T-helper 17 cell (primary cell): Measurements from ENCODE around the gene BPIFB4. TPM values are rescaled to one million over a fixed set of nuclear protein-coding genes. Genes with fewer than 3 reads are reported as not detected.

Experiments used
- ATAC-seq: fragments of 150-1000 bp; cut with Tn5 transposase; 2 replicates; pipeline ENCODE4 v1.10.0; 2021; ENCODE audit warnings: mild to moderate bottlenecking, moderate library complexity
- DNase-seq, 3 donors: peaks; one replicate each; pipeline versions ENCODE4 v3.0.0 to v3.0.0-alpha.2; 2020 to 2021
- H3K9me3 ChIP-seq: one replicate; pipeline ENCODE4 v1.7.0; 2013; ENCODE audit warnings: low read length, mild to moderate bottlenecking; ENCODE audit not compliant: control insufficient read depth, poor library complexity, severe bottlenecking
- H3K27ac Mint-ChIP-seq: one replicate; pipeline ENCODE4 v1.8.0; 2022; ENCODE audit warnings: mild to moderate bottlenecking, moderate library complexity, mixed read lengths
- H3K27me3 Mint-ChIP-seq: one replicate; pipeline ENCODE4 v1.8.0; 2022; ENCODE audit warnings: mixed read lengths
- H3K36me3 Mint-ChIP-seq: one replicate; pipeline ENCODE4 v1.8.0; 2022; ENCODE audit warnings: low read depth, mixed read lengths
- H3K4me1 Mint-ChIP-seq: one replicate; pipeline ENCODE4 v1.8.0; 2022; ENCODE audit warnings: mild to moderate bottlenecking, mixed read lengths
- H3K4me3 Mint-ChIP-seq: one replicate; pipeline ENCODE4 v1.8.0; 2022; ENCODE audit warnings: mild to moderate bottlenecking, moderate library complexity, mixed read lengths
- total RNA-seq, 4 donors: library from RNA in 2 of 4; stranded (reverse) in 2 of 4; gene quantifications; one replicate each; pipeline ENCODE4 v1.2.3 and lab custom pipeline; 2022 to 2026

The BPIFB4 gene
- total RNA-seq, 2 donors from 2014 or later, result not detected

DNA sequence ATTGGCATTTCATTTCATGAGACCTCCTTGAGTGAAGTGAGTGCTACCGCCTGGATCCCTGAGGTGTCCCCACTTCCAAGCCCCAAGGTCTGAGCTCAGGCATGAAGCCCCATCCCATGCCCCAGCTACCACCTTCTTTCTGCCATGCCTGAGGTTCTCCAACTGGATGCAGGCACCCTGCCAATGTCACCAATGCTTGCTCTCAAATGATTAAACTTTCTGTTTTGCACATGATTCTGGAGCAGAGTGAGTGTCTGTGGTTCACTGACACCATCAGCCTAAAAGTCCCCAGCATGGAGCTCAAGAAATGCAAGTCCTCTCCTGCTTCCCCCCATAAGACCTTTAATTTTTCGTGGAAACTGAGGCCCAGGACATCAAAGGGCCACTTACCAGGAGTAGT lies 44.8 kb downstream of the BPIFB4 start:
- Mint-ChIP-seq H3K4me3 (no peak overlapping the region), H3K27ac (no peak overlapping the region), H3K36me3 (no peaks in the 10 kb centered on the region), H3K4me1 (no peaks in the 10 kb centered on the region), H3K27me3 (peaks cover 22% of the 10 kb centered on the region)
- H3K9me3 ChIP-seq, result no peaks in the 10 kb centered on the region
- no peak for DNase-seq
- no peak for ATAC-seq

DNA sequence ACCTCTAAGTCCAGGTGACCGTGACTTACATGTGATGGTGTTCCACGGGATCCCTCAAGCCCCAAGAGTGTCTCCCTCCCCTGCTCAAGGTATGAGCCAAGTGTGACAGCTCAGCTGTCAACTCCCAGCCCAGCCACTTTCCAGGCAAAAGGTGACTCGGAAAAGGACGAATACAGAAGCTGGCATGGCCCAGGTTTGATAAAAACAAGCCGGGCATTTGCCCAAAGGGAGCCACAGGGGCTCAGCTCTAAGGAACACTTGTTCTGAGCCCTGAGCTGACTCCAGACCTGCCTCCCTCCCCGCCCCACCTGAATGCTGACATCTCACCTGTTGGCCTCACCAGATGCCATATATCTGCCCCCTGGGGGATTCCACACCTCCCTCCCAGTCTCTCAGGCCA lies 45.6 kb downstream of the BPIFB4 start:
- ATAC-seq, result no peak
- no peaks in the 10 kb centered on the region for H3K36me3 Mint-ChIP-seq

DNA sequence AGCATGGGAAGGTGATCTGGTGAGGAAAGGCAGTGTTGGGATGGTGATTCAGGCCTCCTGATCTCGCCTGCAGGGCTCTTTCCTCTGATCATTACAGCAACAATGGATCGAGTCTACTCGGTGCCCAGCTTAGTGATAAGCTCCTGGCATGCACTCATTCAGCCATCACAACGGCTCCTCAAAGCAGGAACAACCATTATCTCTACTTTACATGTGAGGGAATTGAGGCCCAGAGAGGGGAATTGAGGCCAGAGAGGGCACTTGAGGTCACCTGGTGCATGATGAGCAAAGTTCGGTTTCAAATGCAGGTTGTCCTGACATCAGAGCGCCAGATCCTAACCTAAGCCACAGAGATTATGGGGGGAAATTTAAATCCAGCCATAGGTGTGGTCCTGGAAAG lies 46.5 kb downstream of the BPIFB4 start:
- no peak for ATAC-seq
- peaks cover 22% of the 10 kb centered on the region for H3K27me3 Mint-ChIP-seq
- H3K27ac Mint-ChIP-seq, result no peak overlapping the region
- H3K4me1 Mint-ChIP-seq, result no peaks in the 10 kb centered on the region
- H3K4me3 Mint-ChIP-seq, result no peak overlapping the region
- no peaks in the 10 kb centered on the region for H3K9me3 ChIP-seq
- no peak for DNase-seq
- no peaks in the 10 kb centered on the region for H3K36me3 Mint-ChIP-seq

More for the DNA sequence above, 45.6 kb downstream of the BPIFB4 start:
- H3K4me3 Mint-ChIP-seq, result no peak overlapping the region
- no peak for DNase-seq
- peaks cover 22% of the 10 kb centered on the region for H3K27me3 Mint-ChIP-seq
- no peak overlapping the region for H3K27ac Mint-ChIP-seq
- no peaks in the 10 kb centered on the region for H3K4me1 Mint-ChIP-seq
- H3K9me3 ChIP-seq, result no peaks in the 10 kb centered on the region

GRCh38 chr20:33127422-33128097 lies 48.1 kb downstream of the BPIFB4 start:
- Mint-ChIP-seq H3K4me3 (no peak overlapping the region), H3K27ac (no peak overlapping the region), H3K36me3 (no peaks in the 10 kb centered on the region), H3K4me1 (no peaks in the 10 kb centered on the region), H3K27me3 (peaks cover 22% of the 10 kb centered on the region)
- DNase-seq, result no peak
- no peaks in the 10 kb centered on the region for H3K9me3 ChIP-seq
- no peak for ATAC-seq

- Mint-ChIP-seq H3K36me3 (no peaks in the 10 kb centered on the region), H3K4me3 (no peak overlapping the region), H3K27ac (no peak overlapping the region), H3K27me3 (peaks cover 9% of the 10 kb centered on the region), H3K4me1 (no peaks in the 10 kb centered on the region)
- DNase-seq (no peak), ATAC-seq (no peak)
- no peaks in the 10 kb centered on the region for H3K9me3 ChIP-seq
Observed at GRCh38 chr20:33130568-33131061, 51.2 kb downstream of the BPIFB4 start.

GRCh38 chr20:33131949-33132473 lies 52.6 kb downstream of the BPIFB4 start:
- no peak for ATAC-seq
- Mint-ChIP-seq H3K36me3 (no peaks in the 10 kb centered on the region), H3K4me1 (no peaks in the 10 kb centered on the region), H3K4me3 (no peak overlapping the region), H3K27ac (no peak overlapping the region), H3K27me3 (peaks cover 5% of the 10 kb centered on the region)
- DNase-seq, result no peak
- no peaks in the 10 kb centered on the region for H3K9me3 ChIP-seq

DNA sequence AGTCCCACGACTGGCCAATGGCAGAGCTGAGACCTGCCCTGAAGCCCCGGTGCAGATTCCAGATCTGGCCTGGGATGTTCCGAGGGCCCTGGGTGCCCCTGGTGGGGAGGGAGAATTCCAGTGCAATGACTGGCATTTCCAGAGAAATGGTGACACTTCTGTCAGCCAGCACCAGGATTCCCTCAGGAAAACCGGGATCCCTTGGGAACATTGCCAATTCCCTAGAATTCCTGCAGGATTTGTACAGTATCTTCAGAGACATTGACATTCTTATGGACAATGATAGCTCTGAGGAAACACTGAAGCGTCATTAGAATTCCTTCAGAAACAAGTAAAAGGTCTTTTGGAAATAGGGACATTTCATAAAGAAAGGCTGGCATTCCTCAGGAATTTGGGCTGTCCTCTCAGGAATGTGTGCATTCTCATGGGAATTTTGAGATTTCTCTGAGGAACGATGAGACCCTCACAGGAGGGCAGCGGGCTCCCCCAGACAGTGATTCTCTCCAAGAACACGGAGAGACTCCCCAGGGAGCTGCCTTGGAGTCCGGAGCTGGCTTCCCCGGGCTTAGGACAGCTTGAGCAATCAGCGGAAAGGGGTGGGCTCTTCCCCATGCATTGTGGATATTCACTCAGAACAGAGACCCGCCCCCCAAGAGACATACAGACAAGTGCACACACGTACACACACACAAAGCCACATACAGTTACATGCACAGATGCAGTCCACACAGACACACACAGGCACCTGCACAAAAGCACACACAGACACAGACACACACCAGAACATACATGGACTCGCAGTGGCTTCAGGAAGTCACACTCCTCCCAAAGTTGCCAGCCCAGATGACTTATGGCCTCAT lies 53.3 kb downstream of the BPIFB4 start:
- DNase-seq, result no peak
- Mint-ChIP-seq H3K36me3 (no peaks in the 10 kb centered on the region), H3K4me1 (no peaks in the 10 kb centered on the region), H3K27ac (no peak overlapping the region), H3K27me3 (peaks cover 5% of the 10 kb centered on the region), H3K4me3 (no peak overlapping the region)
- H3K9me3 ChIP-seq, result no peaks in the 10 kb centered on the region
- ATAC-seq, result no peak

DNA sequence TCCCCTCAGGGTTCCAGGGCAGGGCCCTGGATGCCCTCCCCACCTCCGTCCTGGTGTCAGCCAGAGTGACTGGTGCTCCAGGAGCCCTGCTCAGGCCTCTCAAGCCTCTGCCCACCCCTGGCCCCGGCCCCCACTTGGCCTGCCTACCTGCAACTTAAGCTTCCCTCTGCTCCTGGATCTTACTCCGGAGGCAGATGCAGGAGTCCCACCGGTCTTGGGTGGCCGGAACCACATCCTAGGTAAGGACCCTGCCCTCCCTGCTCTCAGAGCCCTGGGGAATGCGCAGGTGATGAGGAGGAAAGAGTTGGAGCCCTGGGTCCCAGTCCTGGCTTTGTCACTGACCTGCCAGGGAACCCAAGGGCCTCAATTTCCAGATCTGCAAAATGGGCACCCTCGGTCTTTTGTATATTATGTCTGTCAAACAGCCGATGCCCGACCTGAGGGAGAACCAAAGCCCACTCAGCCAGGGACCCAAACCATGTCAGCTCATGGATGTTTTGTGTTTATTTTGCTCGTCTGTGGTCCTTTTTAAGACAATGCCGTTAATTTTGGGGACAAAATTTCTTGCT lies 54.0 kb downstream of the BPIFB4 start:
- H3K27me3 Mint-ChIP-seq, result peaks cover 5% of the 10 kb centered on the region
- no peak overlapping the region for H3K27ac Mint-ChIP-seq
- H3K4me3 Mint-ChIP-seq, result no peak overlapping the region
- H3K9me3 ChIP-seq, result no peaks in the 10 kb centered on the region
- H3K36me3 Mint-ChIP-seq, result no peaks in the 10 kb centered on the region
- no peak for DNase-seq
- no peaks in the 10 kb centered on the region for H3K4me1 Mint-ChIP-seq
- no peak for ATAC-seq

DNA sequence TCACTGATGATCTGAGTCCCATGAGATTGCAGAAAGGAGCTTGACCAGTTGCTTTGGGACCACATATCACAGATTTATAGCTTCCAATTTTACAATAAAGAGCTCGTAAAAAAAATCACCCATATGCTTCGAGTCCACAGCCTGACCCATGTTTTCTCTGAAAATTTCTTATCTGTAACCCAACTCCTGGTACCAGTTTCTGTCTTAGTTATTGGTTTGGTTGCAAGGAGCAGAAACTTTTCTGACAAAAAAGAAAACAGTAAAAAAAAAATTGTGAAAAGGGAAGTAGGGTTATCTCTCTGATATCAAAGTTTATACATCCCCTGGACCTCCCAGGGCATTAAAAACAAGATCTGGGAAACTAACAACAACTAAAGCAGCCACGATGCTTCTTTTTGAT lies 57.8 kb downstream of the BPIFB4 start:
- no peak for DNase-seq
- no peaks in the 10 kb centered on the region for H3K36me3 Mint-ChIP-seq
- H3K27me3 Mint-ChIP-seq, result peaks cover 5% of the 10 kb centered on the region
- no peaks in the 10 kb centered on the region for H3K9me3 ChIP-seq
- no peak overlapping the region for H3K4me3 Mint-ChIP-seq
- H3K27ac Mint-ChIP-seq, result no peak overlapping the region
- no peak for ATAC-seq
- no peaks in the 10 kb centered on the region for H3K4me1 Mint-ChIP-seq

DNA sequence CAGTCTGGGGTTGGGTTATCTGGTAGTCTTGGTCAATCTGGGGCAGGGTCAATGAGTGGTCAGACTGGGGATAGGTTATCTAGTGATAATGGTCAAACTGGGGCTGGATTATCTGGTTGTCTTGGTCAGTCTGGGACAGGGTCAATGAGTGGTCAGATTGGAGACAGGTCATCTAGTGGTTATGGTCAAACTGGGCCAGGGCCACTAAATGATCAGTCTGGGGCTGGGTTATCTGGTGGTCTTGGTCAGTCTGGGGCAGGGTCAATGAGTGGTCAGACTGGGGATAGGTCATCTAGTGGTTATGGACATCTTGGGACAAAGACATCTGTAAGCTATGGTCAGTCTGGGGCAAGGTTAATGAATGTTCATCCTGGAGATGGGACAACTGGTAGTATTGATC lies 60.0 kb downstream of the BPIFB4 start:
- H3K36me3 Mint-ChIP-seq, result no peaks in the 10 kb centered on the region
- ATAC-seq (no peak), DNase-seq (no peak)
- no peaks in the 10 kb centered on the region for H3K4me1 Mint-ChIP-seq
- H3K9me3 ChIP-seq, result no peaks in the 10 kb centered on the region
- no peak overlapping the region for H3K4me3 Mint-ChIP-seq
- H3K27ac Mint-ChIP-seq, result no peak overlapping the region
- H3K27me3 Mint-ChIP-seq, result peaks cover 5% of the 10 kb centered on the region

DNA sequence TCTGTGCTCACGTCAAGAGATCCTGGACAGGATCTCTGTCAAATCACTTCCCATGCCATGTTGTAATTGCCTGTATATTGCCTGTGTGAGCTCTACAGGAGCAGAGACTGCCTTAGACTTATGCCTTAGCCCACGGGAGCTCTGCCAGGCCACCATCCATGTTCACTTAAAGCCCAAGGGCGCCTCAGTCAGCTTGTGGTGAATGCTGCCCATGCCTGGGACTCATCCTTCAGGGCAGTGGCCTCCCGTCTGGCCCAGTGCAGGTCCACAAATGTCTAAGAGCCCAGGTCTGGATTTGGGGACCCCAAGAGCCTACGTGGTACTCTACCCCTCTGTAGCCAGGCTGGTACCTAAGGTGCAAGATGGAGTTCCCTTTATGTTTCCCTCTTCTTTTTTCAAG lies 66.1 kb downstream of the BPIFB4 start:
- Mint-ChIP-seq H3K4me3 (no peak overlapping the region), H3K4me1 (no peaks in the 10 kb centered on the region), H3K27ac (no peak overlapping the region), H3K36me3 (peaks cover 2% of the 10 kb centered on the region), H3K27me3 (peaks cover 42% of the 10 kb centered on the region)
- DNase-seq, result no peak
- H3K9me3 ChIP-seq, result no peaks in the 10 kb centered on the region
- ATAC-seq, result no peak

DNA sequence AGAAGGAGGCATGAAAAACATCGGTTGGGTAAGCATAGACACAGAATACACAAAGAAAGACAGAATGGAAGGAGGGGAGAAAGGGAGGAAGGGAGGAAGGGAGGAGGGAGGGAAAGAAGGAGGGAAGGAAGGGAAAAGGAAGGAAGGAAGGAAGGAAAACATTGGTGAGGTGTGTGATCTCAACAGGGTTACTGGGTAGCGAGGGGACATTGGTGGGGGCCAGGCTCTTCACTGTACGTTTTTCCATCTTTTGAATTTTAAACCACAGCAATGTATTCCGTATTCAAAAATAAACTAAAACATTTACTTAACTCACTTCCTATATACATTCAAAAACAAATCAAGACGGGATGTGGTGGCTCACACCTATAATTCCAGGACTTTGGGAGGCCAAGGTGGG lies 67.9 kb downstream of the BPIFB4 start:
- H3K36me3 Mint-ChIP-seq, result peaks cover 2% of the 10 kb centered on the region
- peaks cover 52% of the 10 kb centered on the region for H3K27me3 Mint-ChIP-seq
- H3K4me3 Mint-ChIP-seq, result no peak overlapping the region
- ATAC-seq, result no peak
- no peak for DNase-seq
- H3K4me1 Mint-ChIP-seq, result no peaks in the 10 kb centered on the region
- H3K27ac Mint-ChIP-seq, result no peak overlapping the region
- no peaks in the 10 kb centered on the region for H3K9me3 ChIP-seq

DNA sequence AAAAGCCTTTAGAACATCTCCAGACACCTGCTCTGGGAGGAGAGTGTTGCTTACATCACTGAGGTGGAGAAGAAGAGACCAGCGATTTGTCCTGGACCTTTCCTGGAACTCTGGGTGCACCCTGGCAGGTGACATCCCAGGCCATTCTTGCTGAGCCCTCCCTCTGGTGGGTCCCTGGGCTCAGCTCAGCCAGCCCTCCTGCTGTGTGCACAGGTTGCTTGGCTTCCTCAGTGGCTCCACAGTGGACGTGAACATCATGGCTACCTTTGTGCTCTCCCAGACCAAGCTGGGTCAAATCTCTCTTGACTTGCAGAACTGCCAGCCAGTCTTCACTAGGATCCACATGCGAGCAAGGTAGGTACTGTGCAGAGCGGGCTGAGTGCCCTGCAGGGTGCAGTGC lies 68.6 kb downstream of the BPIFB4 start:
- Mint-ChIP-seq H3K4me3 (no peak overlapping the region), H3K27me3 (peaks cover 60% of the 10 kb centered on the region), H3K27ac (no peak overlapping the region), H3K4me1 (no peaks in the 10 kb centered on the region), H3K36me3 (peaks cover 2% of the 10 kb centered on the region)
- ATAC-seq (no peak), DNase-seq (no peak)
- H3K9me3 ChIP-seq, result no peaks in the 10 kb centered on the region
